Keratinocyte (primary cell): ENCODE data around the gene TFIP11. TPM values are rescaled to one million over a fixed set of nuclear protein-coding genes. Genes with fewer than 3 reads are reported as not detected.

Experiments
- DNase-seq: peaks from one replicate; pipeline ENCODE4 v3.0.0-alpha.2; 2011; ENCODE audit warnings: low read depth, missing footprints, low spot score
- FAIRE-seq: peaks from 2 replicates; lab custom pipeline; 2011; peaks lifted over from hg19 to GRCh38; lab: Jason Lieb, UNC
- H2AFZ ChIP-seq: 2 replicates; pipeline ENCODE4 v1.6.0; 2012; ENCODE audit warnings: low read length, control low read depth, inconsistent platforms; ENCODE audit not compliant: control insufficient read depth
- H3K27ac ChIP-seq: 2 replicates; pipeline ENCODE4 v1.5.1; 2011; ENCODE audit warnings: low read length; ENCODE audit not compliant: control insufficient read depth, insufficient read depth
- H3K27me3 ChIP-seq: 3 replicates; pipeline ENCODE4 v1.6.0; 2011; ENCODE audit warnings: low read length; ENCODE audit not compliant: control insufficient read depth, insufficient read depth; ENCODE audit errors: extremely low read depth
- H3K36me3 ChIP-seq, 2 experiments: 2 replicates in 1 of 2; 3 replicates in 1 of 2; pipeline ENCODE4 v1.5.1; 2011; ENCODE audit warnings: low read length in 2 of 2, mild to moderate bottlenecking in 1 of 2; ENCODE audit not compliant: control insufficient read depth in 2 of 2, insufficient read depth in 2 of 2; ENCODE audit errors: extremely low read depth in 1 of 2
- H3K4me1 ChIP-seq: 3 replicates; pipeline ENCODE4 v1.5.1; 2011; ENCODE audit warnings: low read length; ENCODE audit not compliant: control insufficient read depth, insufficient read depth; ENCODE audit errors: extremely low read depth
- H3K4me2 ChIP-seq: 3 replicates; pipeline ENCODE4 v1.6.0; 2011; ENCODE audit warnings: low read depth, low read length; ENCODE audit not compliant: control insufficient read depth, insufficient read depth; ENCODE audit errors: extremely low read depth
- H3K4me3 ChIP-seq, 3 experiments: fragments of 200-600 bp in 1 of 3; sonication (generic) in 1 of 3; 2 replicates in 2 of 3; 3 replicates in 1 of 3; pipeline ENCODE4 v1.5.1; 2011 to 2016; ENCODE audit warnings: low read length in 3 of 3, mild to moderate bottlenecking in 3 of 3, control low read depth in 2 of 3, inconsistent platforms in 1 of 3, low read depth in 1 of 3, mixed read lengths in 1 of 3, mixed run types in 1 of 3, moderate library complexity in 1 of 3; ENCODE audit not compliant: control insufficient read depth in 2 of 3, insufficient read depth in 2 of 3; ENCODE audit errors: extremely low read depth in 1 of 3
- H3K79me2 ChIP-seq: 2 replicates; pipeline ENCODE4 v1.6.0; 2012; ENCODE audit warnings: low read length; ENCODE audit not compliant: control insufficient read depth, insufficient read depth
- H3K9ac ChIP-seq: 3 replicates; pipeline ENCODE4 v1.6.0; 2011; ENCODE audit warnings: low read length; ENCODE audit not compliant: control insufficient read depth, insufficient read depth; ENCODE audit errors: extremely low read depth
- H3K9me1 ChIP-seq: 3 replicates; pipeline ENCODE4 v1.6.0; 2011; ENCODE audit warnings: low read length; ENCODE audit not compliant: control insufficient read depth, insufficient read depth; ENCODE audit errors: extremely low read depth
- H3K9me3 ChIP-seq: 2 replicates; pipeline ENCODE4 v1.5.1; 2012; ENCODE audit warnings: low read depth, low read length; ENCODE audit not compliant: control insufficient read depth
- H4K20me1 ChIP-seq: 3 replicates; pipeline ENCODE4 v1.6.0; 2011; ENCODE audit warnings: low read length; ENCODE audit not compliant: control insufficient read depth, insufficient read depth; ENCODE audit errors: extremely low read depth
- EZH2 ChIP-seq: IDR thresholded peaks from one replicate; pipeline ENCODE4 v1.6.1; 2012; ENCODE audit warnings: inconsistent platforms, mild to moderate bottlenecking, low read length, moderate library complexity
- dilution Hi-C: fragments of 300-500 bp; cut with MboI; formaldehyde crosslinking; loops from one replicate; pipeline ENCODE4 v1.7.0; 2020; ENCODE audit warnings: low sequenced_read_pairs; ENCODE audit not compliant: extremely low pct_ligation_motif_present
- polyA plus RNA-seq, 5 experiments: library from polyadenylated mRNA; depleted of rRNA in 3 of 5; stranded (reverse) in 3 of 5; stranded (forward) in 1 of 5; unstranded in 1 of 5; fragments of >200 nt; gene quantifications; 1 replicate in 1 of 5; 2 replicates in 3 of 5; 3 replicates in 1 of 5; pipeline versions ENCODE4 v1.2.1 to v1.2.3, GENCODE V29; 2011 to 2012; ENCODE audit warnings: missing spikeins in 2 of 5, low read depth in 1 of 5, low replicate concordance in 1 of 5
- TF ChIP-seq, protein P1 (sequence below), 3 experiments: IDR thresholded peaks in 1 of 3; conservative IDR thresholded peaks in 1 of 3; optimal IDR thresholded peaks in 1 of 3; 2 replicates in 2 of 3; 3 replicates in 1 of 3; pipeline versions ENCODE3 to v1.5.1; 2011; ENCODE audit warnings: low read length in 3 of 3, mild to moderate bottlenecking in 3 of 3, moderate library complexity in 2 of 3, control low read depth in 1 of 3, inconsistent platforms in 1 of 3; ENCODE audit not compliant: insufficient read depth in 2 of 3; ENCODE audit errors: extremely low read depth in 1 of 3

TFIP11 gene
- polyA plus RNA-seq, 1 donor (not counting 4 experiments of a cell fraction or from before 2014, with no cell fraction given): 30.3 TPM

DNA sequence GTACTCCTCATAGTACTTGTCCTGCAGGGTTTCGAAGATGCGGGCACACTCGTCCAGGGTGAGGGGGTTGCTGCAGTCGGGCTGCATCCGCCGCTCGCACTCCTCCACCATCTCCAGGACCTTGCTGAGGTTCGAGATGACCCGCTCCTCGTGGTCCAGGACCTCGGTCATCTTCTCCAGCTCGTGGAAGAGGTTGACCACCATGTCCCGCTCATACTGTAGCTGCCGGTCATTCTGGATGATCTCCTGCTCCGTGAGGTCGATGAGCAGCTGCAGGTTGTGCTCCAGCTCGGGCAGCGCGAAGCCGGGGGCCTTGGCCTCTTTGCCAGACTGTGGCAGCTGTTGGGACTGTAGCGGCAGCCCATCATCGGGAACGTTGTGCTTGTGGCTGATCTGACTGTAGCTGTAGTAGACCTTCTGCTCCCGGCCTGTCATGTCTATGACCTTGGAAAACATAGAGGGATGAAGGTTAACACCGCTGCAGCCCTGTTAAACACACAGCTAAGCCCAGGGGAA, 13.0 kb downstream of the TFIP11 start:
- Histone ChIP-seq H3K36me3 (peaks cover 43 to 50% of the 10 kb centered on the region in 2 experiments), H3K9me3 (no peaks in the 10 kb centered on the region), H3K79me2 (no peaks in the 10 kb centered on the region), H3K9me1 (no peaks in the 10 kb centered on the region), H2AFZ (no peak overlapping the region), H4K20me1 (no peaks in the 10 kb centered on the region), H3K9ac (no peak overlapping the region), H3K4me1 (peaks cover 2% of the 10 kb centered on the region), H3K4me2 (no peak overlapping the region), H3K4me3 (no peak overlapping the region), H3K27ac (no peak overlapping the region), H3K27me3 (no peaks in the 10 kb centered on the region)
- no peak for FAIRE-seq
- dilution Hi-C loops: no loop called here
- DNase-seq: no peak
- TF ChIP-seq EZH2: no peak
- TF ChIP-seq, protein P1, sequence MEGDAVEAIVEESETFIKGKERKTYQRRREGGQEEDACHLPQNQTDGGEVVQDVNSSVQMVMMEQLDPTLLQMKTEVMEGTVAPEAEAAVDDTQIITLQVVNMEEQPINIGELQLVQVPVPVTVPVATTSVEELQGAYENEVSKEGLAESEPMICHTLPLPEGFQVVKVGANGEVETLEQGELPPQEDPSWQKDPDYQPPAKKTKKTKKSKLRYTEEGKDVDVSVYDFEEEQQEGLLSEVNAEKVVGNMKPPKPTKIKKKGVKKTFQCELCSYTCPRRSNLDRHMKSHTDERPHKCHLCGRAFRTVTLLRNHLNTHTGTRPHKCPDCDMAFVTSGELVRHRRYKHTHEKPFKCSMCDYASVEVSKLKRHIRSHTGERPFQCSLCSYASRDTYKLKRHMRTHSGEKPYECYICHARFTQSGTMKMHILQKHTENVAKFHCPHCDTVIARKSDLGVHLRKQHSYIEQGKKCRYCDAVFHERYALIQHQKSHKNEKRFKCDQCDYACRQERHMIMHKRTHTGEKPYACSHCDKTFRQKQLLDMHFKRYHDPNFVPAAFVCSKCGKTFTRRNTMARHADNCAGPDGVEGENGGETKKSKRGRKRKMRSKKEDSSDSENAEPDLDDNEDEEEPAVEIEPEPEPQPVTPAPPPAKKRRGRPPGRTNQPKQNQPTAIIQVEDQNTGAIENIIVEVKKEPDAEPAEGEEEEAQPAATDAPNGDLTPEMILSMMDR (optimal IDR thresholded peaks at IDR 0.05 in 1 of 3, IDR thresholded peaks at IDR 0.05 in 1 of 3, conservative IDR thresholded peaks at IDR 0.05 in 1 of 3; ENCODE audit: extremely low read depth in 1 of 3, insufficient read depth in 2 of 3, low read length in 3 of 3): no peak

DNA sequence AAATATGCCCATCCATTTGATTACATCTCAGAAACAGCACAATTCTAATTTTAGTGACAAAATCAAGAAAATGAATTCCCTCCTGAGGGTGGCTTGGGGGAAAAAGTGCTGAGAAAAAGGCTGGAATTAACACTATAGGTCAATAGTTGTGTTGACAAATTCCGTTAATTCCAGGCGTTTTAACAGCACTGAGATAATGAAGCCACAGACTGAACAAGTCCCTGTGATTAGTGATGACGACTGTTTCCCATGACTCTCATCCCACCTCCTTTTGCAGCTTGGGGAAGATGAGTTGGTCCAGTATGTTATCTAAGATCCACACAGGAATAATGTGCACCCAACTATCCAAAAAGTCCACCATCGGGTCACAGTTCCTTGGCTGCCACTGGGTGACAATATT, 15.8 kb downstream of the TFIP11 start:
- H3K9me1 ChIP-seq: no peaks in the 10 kb centered on the region
- H3K36me3 ChIP-seq: peaks cover 39 to 42% of the 10 kb centered on the region in 2 experiments
- H3K9ac ChIP-seq: no peak overlapping the region
- FAIRE-seq (no peak), DNase-seq (no peak)
- TF ChIP-seq, protein P1 (optimal IDR thresholded peaks at IDR 0.05 in 1 of 3, IDR thresholded peaks at IDR 0.05 in 1 of 3, conservative IDR thresholded peaks at IDR 0.05 in 1 of 3; ENCODE audit: extremely low read depth in 1 of 3, insufficient read depth in 2 of 3, low read length in 3 of 3): no peak
- TF ChIP-seq EZH2: no peak
- H4K20me1 ChIP-seq: no peaks in the 10 kb centered on the region
- no peaks in the 10 kb centered on the region for H3K9me3 ChIP-seq
- dilution Hi-C loops: no loop called here
- H3K4me2 ChIP-seq: no peak overlapping the region
- peaks cover 6% of the 10 kb centered on the region for H3K79me2 ChIP-seq
- H3K27ac ChIP-seq: no peak overlapping the region
- no peak overlapping the region for H2AFZ ChIP-seq
- H3K4me3 ChIP-seq: no peak overlapping the region
- no peaks in the 10 kb centered on the region for H3K27me3 ChIP-seq
- H3K4me1 ChIP-seq: peaks cover 24% of the 10 kb centered on the region
